ENCODE data around the gene ASB16.

ASB16 gene

GRCh38 chr17:44209786-44210341, 39.4 kb downstream of the ASB16 start:
- DNase-seq (ENCODE audit: low read depth), result no peak

DNA sequence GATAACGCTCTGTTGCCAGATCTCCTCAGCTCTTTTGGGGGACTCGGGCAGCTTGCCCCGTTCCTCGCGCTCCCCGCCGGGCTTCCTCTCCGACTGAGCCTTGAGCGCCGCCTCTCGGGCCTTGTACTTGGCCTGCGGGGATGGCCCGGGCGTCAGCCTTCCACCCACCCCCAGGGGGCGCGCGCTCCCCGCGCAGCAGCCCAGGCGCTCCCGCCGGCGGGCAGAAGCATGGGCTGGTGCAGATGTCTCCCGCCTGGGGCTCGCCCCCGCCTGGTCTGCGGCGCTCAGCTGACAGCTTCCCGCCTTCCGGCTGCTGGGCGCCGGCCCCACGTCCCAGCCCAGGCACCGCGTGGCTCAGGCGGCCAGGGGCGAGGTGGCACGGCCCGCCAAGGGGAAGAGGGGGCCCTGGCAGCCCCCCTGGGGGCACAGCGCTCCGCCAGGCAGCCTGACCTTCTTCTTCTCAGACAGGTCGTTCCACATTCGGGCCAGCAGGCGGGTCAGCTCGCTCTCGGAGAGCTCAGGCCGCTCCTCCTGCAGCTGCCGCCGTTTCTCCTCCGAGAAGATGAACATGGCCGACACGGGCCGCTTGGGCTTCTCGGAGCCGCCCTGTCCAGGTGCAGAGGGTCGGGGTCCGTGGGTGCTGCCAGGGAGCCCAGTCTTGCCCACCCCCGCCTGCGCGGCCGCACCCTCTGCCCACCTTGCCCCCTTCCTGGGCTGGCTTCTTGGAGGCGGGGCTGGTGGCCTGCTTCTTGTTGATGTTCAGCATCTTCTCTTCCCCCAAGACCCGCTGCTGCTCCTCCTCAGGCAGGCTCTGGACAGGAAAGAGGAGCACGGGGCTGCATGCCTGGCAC, 40.1 kb downstream of the ASB16 start:
- DNase-seq (ENCODE audit: low read depth), result peak; percentile 79

GRCh38 chr17:44211281-44212265, 41.1 kb downstream of the ASB16 start:
- DNase-seq (ENCODE audit: low read depth), result no peak

GRCh38 chr17:44212507-44213402, 42.3 kb downstream of the ASB16 start:
- DNase-seq (ENCODE audit: low read depth), result no peak

DNA sequence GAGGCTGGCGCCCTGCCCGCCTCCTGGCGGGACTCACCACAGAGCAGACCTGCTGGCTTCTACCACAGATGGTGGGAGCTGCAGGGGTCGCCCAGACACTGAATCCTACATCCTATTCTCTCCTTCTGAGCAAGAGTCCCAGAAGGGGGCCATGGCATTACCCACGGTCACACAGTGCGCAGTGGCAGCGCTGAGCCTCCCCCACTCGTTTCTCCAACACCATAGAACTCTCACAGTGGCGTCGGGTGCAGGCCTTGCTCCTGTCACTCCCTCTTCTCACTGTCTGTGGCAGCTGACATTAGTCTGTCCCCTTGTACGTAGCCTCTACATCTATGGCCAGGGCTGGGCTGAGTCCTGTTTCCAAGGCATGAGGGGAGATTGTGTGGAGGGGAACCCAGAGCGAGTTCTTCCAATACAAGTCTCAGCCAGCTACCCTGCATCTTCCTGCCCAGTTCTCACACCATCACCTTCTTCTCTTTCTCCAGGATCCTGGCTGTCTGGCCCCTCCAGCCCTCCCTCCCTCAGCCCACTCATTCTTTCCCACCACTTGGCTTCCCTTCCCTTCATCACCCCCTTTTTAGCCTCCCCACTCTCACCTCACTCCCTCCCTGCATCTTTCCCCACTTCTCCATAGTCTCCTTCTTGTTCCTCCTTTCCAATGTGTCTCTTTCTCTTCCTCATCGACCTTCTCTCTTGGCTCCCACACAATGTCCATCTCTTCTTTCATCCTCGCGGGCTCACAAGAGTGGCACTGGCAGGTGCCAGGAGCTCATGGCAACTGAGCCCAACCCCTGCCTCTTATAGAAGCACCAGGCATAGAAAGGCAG, 43.1 kb downstream of the ASB16 start:
- no peak for DNase-seq (ENCODE audit: low read depth)

DNA sequence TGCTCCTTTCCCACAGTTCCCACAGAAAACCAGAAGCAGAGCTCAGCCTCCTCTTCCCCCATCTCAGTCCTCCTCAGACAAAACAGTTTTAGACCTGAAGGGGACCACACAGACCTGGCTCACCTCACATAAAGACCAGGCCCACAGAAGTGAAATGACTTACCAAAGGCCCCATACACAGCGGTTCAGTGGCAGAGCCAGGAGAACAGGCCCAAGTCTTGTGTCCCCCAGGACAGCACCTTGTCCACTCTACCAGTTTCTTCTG, 43.7 kb downstream of the ASB16 start:
- no peak for DNase-seq (ENCODE audit: low read depth)

DNA sequence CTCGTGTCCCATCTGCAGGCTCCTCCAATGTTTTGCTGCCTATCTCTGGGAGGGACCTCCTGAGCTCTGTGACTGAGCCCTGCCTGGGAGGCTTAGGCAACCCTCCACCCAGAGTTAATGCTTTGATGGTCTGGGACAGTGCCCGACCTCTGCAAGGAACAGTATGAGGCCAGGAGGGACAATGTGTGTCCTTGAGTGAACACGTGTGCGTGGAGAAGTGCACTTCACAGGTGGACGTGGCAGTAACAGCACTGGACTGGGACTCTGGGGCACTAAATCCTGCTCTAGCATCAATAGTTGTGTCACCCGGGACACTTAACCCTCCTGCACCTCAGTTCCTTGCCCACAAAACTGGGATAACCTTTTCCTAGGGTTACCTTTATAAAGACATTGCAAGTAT, 44.4 kb downstream of the ASB16 start:
- no peak for DNase-seq (ENCODE audit: low read depth)

DNA sequence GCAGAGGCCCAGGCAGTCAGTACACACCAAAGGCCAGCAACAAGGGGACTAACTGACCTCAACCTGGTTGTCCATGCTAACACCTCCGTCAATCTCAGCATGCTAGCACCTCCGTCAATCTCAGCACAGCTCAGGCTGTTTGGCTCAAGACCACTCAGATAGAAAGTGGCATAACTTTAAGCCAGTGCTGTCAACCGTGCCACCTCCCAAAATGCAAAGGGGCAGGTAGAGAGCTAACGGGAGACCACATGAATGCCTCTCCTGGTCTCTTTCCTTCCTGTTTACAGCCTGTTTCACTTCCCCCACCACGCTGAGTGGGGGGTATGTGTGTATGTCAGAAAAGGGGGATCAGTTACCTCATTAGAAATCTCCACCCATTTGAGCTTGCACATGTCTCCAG, 45.7 kb downstream of the ASB16 start:
- DNase-seq (ENCODE audit: low read depth), result no peak

DNA sequence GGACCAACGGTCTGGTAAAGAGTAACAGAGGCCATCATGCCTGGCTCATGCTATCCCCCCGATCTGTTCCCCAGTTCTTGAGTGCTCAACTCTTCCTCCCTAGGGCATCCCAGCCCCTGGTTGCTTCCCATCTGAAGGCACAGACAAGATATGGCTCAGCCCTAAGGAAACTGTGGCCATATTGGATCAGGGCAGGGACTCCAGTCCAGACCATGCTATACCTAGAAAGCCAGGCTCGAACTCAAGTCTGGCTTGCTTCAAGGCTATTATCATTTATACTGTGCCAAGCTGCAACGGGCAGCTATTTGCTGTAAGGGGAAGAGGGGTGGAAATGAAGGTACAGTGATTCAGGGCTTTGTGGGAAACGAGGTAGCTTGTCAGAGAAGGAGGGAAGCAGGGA, 46.2 kb downstream of the ASB16 start:
- no peak for DNase-seq (ENCODE audit: low read depth)

GRCh38 chr17:44217738-44218343, 47.3 kb downstream of the ASB16 start:
- no peak for DNase-seq (ENCODE audit: low read depth)

GRCh38 chr17:44218344-44219107, 48.0 kb downstream of the ASB16 start:
- DNase-seq (ENCODE audit: low read depth), result peak; percentile 87

DNA sequence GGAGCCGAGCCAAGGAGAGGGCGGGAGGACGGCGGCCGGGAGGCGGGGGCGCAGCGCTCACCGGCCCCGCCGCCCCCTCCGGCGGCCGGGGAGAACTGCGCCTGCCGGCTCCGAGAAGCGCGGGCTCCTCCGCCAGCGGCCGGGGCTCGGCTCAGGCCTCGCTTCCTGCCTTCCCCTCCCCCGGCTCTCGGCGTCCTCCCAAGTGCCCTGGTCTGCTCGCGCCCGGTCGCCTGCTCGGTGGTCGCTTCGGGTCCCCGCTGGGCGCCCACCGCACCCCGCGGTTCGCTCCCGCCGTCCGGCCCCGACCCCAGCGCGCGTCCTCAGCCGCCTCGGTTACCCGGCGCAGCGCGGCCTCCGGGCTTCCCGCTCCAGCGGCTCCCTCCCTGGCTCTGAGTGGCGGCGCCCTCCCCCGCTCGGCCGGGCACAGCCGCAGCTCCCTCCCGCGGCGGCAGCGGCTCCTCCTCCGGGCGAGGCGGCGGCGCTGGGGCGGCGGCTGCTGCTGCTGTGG, 48.7 kb downstream of the ASB16 start:
- peak; percentile 71 for DNase-seq (ENCODE audit: low read depth)

DNA sequence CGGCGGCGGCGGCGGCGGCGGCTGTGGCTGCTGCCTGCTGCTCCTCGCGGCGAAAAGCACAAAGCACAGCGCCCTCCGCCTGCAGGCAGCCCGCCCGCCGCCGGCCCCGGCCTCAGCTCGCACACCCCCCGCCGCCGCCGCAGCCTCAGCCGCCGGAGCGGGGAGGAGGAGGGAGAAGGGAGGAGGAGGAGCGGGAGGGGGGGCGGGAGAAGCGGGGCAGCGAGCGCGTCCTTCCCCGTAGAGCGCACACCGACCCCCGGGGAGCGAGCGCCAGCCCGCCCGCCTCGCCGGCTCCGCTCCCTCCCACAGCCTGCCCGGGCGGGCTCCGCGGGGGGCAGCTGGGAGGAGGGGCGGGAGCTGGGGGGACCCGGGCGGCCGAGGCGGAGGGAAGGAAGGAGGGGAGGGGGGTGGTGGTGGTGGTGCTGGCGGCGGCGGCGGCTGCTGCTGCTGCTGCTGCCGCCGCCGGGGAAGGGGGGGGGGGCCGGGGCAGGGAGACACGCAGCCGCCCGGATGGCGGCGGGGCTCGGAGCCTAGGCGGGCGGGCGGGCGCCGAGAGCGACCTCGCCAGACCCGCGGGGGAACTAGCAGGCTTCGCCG, 49.2 kb downstream of the ASB16 start, which contains the start of gene UBTF:
TSS of gene UBTF (minus strand) at position 60 of the 597 bp plus-strand sequence. CDS start 1,446 bp downstream, outside the sequence.
- peak; percentile 69 for DNase-seq (ENCODE audit: low read depth)

GRCh38 chr17:44220213-44221083, 49.9 kb downstream of the ASB16 start:
- DNase-seq (ENCODE audit: low read depth), result peak; percentile 62

- DNase-seq (ENCODE audit: low read depth), result peak; percentile 88
Measured at GRCh38 chr17:44221084-44221861, 50.8 kb downstream of the ASB16 start.

GRCh38 chr17:44221862-44222111, 51.3 kb downstream of the ASB16 start:
- no peak for DNase-seq (ENCODE audit: low read depth)

GRCh38 chr17:44222112-44222869, 51.8 kb downstream of the ASB16 start:
- DNase-seq (ENCODE audit: low read depth), result peak; percentile 75
